HG02588 (cell line): ENCODE results near the gene SIDT2.

Experiments used
- ATAC-seq: cut with Tn5 transposase; IDR thresholded peaks from one replicate; pipeline ENCODE4 v1.9.1; 2021; ENCODE audit warnings: mild to moderate bottlenecking, moderate library complexity; ENCODE audit not compliant: unreplicated experiment

Gene SIDT2

DNA sequence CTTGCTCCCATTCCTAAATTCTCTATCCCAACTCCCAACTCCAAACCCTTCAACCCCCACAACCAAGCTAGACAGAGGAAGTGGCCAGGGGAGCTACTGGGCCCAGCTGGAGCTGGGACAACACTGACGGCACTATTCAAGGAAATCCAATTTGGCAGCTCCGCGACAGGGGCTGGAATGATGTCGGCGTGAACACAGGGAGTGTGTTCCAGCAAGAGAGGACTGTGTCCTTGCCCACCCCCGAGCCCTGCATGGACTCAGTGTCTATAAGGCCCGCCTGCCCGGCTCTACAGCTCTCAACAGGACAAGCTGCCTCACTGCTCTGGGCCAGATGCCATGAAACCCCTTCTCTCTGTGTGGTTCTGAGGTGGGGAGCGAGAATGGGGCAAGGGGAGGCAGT lies 42.0 kb downstream of the SIDT2 start:
- no peak for ATAC-seq

DNA sequence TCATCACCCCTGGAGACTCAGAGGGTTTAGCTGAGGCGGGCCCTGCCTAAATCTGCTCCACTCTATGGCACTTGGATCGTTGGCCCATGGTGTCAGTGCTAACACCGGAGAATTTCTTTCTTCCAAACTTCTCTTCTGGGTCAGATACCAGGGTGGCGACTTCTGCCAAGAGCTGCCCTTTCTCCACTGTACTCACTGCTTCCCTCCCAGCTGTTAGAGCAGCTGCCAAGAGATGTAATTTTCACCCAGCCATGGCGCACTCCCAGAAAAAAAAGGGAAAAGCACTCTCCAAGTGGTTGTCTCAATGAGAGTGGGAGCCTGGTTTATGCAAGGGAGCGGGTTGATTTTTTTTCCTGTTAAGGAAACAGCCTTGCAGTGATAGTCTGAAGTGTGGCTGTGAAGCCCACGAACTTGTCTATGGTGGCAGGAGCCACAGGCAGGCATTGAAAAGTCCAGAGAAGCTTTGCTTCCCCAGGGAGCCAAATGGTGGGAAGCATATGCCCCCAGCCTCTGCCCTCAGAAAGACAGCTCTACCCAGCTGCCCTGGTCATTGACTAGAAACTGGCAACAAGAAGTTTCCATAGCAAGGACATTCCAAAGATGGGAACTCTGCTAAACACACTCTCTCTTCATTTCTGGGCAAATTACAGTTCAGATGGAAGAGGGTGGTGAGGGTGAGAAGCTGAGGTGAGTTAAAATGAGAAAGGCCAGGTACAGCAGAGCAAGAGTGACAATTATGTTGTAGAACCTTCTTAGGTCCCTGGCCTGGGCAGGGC lies 42.6 kb downstream of the SIDT2 start:
- no peak for ATAC-seq

DNA sequence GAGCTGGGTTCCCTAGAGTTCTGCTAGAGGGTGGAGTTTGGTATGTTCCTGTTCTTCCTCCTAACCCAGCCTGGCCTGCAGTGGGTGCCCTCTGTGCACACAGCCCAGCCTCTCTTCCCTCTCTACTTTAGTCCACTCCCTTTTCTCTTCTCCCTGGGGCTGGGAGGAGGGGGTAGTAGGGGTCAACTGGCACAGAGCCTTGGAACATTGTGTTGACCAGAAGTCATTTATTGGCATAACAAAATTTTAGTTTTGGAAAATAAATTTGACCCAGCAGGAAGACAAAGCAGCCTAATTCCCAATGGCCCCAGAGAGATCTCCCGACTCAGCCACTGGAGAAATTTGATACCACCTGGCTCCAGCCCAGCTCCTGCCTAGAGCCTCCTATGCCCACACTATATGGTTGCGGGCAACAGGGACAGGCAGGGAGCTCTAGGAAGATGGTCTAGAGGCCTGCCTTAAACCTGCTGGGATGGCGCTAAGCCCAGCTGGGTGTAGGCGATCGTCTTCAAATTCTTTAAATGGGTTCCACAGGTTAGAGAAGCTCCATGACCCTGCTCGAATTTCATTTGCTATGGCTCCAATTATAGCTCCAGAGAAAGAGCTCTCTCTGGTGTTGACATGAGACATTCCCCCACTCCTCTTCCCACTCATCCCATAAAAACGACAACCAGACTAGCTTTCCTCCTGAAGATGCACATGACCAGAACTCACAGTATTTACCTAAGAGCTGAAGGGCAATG lies 43.4 kb downstream of the SIDT2 start:
- no peak for ATAC-seq

DNA sequence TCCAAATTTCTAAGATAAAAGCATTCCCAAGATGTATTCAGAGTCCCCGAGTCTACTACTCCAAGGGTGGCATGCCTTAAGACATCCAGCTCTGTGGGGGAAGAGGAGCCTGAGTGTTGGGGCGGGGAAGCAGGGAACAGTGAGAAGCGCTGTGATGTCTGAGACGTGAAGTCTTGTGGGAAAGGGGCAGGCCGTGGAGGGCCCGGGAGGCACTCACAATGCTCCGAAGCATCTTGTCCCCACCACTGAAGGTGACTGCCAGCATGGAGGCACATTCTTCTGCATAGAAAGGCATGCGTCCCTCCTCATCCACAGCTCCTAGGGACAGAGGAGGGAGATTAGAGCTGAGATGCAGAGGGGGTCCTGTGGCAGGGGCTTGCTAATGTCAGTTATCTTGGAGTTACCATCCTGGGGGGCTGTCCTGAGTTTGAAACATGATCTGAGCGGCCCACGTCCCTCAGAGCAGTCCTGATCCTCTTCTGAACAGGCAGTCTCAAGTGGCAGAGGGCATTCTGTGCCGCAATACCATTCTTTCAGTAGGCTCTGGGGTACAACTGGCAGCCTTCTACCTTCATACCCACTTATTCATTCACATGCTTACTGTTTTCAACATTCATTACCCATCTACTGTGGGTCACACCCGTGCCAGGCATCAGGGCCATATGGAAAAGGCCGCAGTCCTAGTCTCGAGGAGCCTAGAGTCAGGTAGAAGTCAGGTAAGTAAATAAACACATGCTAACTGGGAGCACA lies 44.6 kb downstream of the SIDT2 start:
- no peak for ATAC-seq

DNA sequence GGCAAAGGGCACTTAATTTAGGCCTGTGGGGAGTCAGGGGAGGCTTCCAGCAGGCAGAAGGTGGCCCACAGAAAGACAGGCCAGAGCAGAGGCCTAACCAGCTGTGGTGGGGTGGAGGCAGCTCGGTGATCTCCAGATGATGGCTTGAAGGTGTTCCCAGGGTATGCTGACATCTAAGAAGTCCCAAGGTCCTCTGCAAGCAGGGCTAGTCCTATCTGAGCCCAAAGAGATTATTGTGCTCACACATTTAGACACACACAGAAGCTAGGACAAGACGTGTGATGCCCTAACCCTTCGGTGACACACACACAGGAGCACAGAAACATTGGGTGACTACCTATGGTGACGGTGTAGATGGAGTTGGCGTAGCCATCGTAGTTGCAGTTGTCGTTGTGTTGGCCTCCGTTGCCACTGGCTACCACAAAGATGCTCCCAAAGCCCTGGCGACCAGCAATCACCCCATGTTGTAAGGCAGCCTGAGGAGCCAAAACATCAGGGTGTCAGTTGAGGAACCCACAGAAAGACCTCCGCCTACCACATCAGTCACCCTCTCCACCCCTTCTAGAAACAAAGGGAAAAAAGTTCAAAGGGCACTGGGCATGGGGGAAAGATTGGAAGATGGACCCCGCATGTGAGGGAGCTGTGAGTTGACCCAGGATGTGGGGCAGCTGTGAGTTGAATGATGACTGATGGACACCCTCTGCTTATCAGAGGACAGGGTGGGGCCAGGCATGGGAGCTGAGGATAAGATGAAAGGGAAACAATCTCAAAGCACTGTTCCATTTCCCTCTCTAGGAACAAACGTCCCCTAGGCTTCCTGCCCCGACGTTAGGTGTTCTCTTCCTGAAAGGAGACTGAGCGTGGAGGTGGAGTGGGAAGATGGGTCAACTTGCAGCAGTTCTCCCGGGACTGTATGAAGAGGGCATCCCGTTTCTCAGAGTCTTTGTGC lies 45.5 kb downstream of the SIDT2 start:
- ATAC-seq = no peak

DNA sequence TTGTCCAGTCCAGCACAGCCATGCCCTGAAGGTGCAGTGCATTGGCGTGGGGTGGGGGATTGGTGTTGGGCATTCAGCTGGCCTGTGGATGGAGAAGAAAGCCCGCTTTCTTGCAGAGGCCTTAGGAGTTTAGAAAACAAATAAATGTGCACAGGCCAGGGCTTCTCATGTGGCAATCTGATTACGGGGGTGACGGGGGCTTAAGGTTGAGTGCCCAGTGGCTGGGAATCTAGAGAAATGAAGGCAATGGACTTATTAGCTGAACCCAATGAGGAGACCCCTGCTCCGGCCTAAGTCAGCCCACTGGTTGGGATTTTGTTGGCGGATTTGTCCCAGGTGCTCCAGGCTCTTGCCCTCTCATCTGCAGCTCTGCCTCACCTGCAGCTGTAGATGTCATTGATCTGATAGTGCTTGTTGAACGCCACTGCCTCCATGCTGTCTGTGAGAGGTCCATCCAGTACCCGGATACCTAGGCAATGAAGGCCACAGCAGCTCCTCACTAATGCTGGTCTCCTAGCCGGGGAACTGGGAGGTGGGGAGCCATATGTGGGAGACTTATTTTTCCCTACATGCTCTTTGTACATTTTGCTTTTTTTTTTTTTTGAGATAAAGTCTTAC lies 47.1 kb downstream of the SIDT2 start:
- no peak for ATAC-seq

DNA sequence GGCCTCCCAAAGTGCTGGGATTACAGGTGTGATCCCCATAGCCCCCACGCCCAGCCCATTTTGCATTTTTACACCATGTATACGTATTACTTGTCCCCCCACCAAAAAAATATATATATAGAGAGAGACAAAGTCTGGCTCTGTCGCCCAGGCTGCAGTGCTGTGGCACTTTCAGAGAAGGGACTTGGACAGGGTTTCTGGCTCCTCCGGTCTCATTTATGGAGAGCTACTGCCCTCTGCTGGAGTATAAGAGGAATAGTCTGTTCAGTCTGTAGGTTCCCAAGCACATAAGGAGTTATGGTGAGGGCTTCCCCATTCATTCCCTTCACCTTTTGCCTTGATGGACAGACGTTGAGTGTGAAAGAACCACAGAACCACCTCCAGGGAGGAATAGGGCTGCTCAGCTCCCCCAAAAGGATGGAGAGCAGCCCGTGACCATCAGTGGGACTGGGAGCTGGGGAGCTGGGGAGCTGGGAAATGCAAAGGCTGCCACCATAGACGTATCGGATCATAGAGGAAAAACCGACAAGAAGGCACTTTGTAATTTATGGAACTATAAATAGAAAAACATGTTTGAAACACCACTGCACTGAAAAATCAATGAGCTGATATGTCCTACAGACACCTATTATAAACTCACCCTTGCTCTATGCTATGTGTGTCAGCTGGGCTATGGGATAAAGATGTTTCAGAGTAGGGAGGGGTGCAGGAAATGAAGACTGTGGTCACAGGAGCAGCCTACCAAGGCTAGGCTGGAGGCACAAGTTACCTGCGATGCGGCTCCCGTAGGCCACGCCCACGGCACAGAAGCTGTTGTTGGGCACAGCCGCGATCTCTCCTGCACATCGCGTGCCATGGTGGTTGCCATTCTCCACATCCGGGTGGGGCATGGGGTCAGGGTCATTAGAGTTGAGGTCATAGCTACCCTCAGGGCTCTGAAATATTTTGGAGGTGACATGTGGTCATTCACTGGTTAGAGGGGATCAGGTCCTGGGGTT lies 48.1 kb downstream of the SIDT2 start:
- ATAC-seq = peak; percentile 56

DNA sequence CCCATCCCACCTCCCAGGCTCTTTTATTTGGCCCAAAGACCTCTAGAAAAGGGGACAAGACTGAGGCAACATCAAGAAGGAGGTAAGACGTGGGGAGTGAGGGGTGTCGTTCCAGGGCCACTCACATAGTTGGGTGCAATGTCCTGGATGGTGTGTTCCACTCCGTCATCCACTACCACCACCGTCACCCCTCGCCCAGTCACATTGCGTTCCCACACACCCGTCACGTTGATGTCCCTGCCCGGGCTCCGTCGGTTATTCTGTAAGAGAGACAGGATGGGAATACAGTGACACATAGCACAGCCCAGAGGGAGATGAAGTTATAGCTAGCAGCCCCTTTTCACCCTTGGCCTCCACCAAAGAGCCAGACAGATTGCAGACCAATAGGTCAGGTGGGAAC lies 49.5 kb downstream of the SIDT2 start:
- ATAC-seq = no peak

DNA sequence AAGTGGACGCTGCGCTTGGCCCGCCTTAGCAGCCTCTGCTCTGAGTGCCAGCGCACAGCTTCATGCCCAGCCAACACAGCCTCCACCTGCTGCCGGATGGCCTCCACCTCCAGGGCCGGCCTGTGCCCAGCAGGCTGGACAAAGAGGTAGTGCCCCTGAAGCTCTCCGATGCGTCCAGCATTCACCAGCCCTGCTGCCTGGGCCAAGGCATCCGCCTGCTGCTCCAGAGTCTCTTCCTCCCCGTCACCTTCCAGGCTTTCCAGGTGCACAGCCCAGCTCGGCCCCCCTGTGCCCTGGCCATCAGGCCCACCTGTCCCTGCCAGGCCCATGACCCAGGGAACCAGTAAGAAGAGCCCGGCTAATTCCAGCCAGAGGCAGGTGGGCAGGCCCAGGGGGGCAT lies 50.9 kb downstream of the SIDT2 start:
- ATAC-seq = no peak

DNA sequence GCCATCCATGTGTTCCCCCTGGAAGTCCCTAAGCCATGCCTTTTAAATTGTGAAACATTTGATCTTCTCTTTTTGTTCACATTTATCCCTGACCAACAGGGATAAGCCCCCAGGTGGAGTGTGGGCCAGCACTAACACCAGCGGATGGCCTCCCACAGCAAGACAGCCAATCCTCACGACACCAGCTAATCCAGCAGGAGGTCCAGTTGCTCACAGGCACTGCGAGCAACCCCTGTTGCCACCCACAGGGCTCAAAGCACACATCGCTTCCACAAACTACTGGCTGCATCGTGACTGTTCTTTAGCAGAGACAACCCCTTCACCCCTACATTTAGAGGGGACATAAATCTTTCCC lies 51.4 kb downstream of the SIDT2 start:
- ATAC-seq = no peak

DNA sequence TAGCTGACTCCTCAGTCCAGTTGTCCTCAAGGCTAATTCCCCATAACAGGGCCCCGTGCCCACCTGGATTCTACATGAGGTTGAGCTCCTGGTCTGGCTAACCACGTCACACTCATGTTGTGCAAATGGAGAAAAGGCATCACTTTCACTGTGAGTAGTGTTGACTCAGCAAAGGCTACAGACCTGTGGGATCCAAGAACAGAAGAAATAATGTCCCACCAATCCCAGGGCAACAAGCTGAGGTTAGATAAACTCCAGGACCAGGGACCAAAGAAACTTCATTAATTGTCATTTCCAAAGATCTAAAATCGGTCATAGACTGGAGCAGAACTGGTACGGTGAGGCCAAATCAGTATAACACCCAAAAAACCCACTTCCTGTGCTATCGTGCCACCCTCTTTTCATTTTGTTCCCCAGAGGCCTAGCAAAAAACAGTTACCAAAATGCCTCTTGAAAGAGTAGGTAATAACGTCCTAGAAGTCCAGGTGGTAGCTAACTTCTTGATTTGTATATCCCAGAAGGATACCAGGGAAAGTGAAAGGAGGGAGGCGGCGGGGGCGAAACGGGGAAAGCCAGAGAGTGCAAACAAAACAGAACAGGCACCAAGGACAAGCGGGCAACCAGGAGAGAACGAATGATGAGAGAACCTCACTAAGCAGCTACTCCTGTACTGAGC lies 51.9 kb downstream of the SIDT2 start:
- ATAC-seq = no peak

DNA sequence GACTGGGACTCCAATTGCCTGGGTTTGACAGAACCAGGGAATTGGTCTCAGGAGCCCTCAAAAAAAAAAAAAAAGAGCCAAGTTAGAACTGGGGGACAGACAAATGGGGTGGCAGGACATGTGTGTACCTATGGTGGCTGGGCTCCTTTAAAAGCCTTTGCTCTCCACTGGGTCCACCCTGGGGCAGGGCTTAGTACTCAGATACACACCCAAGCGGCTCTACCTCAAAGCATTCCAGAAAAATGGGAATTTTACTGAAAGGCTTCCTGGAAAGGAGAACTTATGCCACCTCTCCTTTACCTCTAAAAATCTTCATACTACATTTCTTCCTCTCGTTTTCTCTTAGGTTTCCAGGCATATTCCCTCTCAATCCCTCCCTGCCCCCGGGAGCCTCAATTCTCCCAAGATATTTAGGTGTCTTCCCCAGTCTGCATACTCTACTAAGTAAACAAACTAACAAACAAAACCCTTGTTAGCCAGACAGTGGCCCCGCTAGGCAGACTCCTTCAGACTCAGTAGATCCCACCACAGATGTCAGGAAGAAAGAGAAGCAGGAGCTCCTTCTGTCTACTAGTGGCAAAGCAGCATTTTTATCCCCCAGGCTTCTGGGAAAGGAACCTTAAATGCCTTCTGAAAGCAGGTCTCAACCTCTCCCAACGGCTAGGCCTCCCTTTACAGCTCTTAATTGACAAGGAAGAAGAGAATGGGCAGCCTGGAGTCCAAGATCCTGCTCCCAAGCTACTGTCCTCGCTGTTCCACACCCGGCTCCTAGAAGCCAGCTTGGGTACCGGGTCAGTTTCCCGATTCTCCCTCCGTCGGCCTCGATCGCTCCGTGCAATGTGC lies 52.7 kb downstream of the SIDT2 start:
- ATAC-seq = no peak

DNA sequence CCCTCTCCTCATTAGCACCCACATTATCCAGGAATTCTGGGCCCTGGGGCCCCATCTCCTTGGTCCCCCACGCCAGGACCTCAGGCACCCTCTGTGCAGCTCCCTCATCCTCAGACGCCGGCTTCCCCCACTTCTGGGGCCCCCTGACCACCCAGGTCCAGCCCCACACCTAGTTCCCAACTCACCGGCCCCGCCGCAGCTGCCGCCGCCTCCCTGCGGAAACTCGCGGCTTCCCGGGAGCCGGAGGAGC lies 53.2 kb downstream of the SIDT2 start, which contains the start of gene PCSK7:
PCSK7 (minus strand) TSS at position 232 of the 250 bp plus-strand sequence. CDS start 2,229 bp downstream, outside the sequence.
- no peak for ATAC-seq

DNA sequence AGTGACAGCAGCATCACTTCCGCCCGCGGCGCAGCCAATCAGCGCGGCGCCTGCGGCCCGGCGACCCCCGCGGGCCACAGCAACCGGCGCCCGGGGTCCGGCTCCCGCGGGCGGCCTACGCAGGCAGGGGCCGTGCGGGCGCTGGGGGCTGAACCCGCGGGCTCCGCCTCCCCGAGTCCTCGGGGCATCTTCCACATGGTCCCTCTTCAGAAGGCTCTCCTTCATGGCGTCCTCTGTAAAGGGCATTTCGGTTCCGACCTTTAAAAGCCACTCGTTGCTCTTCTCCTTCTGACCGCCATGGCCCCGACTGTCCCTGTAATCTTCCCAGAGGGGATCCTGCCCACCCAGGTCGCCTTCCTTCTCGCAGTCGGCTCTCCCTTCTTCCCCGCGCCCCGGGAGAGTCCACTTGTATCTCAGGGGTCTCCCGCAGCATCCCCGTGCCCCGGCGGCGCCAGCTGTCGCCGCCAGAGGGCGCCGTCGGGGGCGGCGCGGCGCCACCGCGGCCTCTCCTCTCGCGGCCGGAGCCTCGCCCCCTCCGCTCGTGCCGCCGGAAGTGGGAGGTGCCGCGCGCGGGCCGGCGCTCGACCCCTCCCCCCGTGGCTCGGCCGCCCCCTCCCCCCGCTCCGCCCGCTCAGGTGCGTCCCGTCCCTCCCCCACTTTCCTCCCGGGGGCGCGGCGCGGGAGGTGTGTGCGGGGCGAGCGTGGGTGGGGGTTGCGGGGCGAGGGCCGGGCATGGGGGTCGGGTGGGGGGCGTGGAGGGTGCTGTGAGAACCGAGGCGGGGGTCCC lies 53.7 kb downstream of the SIDT2 start, which contains the start of gene RNF214:
RNF214 (plus strand) TSS at position 580 of the 787 bp plus-strand sequence. CDS start 1,602 bp downstream, outside the sequence.
- peak; percentile 74 for ATAC-seq

DNA sequence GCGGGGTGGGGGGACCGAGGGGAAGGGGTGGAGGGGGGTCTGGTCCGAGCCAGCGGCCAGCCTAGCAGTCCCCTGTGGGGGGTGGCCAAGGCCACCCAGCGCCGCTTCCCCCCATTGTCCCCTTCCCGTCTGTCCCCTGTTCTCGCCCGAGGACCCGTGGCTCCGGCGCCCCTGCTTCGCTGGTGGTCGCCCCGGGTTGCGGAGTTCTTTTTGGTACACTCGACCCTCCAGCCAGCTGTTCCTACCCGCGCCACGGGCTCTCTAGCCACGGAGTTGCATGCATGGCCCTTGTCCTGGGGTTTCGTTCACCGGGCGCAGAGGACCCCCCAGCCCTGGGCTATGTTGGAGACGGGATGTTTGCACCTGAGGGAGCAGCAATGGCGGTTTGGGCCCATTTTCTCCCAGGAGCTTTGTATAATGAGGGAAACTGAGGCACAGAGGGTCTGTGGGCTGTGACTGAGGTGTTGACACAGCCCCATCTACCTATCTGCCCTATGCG lies 54.4 kb downstream of the SIDT2 start:
- ATAC-seq = no peak

DNA sequence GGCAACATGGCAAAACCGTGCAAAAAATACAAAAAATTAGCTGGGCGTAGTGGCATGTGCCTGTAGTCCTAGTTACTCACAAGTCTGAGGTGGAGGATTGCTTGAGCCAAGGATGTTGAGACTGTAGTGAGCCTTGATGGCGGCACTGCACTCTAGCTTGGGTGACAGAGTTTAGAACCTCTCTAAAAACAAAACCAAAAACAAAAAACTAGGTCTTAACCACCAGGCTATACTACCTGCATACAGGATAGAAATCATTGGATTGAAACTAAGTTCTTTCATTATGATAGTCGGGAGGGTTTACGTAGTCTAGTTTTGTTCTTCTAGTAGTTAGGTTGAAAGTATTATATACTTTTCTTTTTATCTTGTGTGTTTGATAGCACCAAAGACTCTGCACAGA lies 59.7 kb downstream of the SIDT2 start:
- no peak for ATAC-seq

DNA sequence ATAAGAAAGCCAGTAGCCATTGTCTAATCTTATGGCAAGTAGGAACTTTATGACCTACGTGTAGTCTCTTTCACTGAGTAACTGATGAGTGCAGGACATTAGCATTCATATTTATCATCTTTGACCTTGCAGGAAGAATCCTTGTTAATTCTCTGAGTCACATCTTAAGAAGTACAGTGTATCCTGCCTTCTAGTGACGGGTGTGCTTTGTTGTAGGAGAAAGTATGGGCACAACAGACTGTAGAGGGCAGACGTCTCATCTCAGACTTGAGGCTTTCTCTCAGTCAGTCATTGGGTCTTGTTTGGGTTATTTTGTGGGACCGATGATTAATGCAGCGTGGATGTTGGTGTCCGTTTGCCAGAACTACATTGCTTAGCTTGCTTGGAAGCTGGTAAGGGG lies 60.8 kb downstream of the SIDT2 start:
- no peak for ATAC-seq
